ENCODE results near the gene ZC3H12D. TPM values are rescaled to one million over a fixed set of nuclear protein-coding genes. Genes with fewer than 3 reads are reported as not detected.

The ZC3H12D gene
- total RNA-seq, 1 experiment from 2014 or later = 0.57 TPM

DNA sequence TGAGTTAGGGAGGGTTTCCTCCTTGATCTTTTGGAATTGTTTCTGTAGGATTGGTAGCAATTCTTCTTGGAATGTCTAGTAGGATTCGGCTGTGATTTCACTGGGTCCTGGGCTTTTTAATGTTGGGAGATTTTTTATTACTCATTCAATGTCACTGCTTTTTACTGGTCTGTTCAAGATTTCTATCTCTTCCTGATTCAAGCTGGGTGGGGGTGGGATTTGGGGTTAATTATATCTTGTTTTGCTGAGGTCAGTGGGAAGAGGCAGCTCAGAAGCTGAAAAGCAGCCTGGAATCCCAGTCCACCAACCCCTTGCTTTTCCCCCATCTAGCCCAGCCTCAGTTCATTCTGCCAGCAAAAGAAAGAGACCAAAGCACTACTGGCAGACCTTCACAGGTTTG is 45.2 kb downstream of the ZC3H12D start:
- intact Hi-C loops (cut with micrococcal nuclease; ENCODE audit: unreplicated experiment) = no loop called here
- no peak overlapping the region for H3K4me3 ChIP-seq (ENCODE audit: low read depth, low read length)
- no TSS peak for BruUV-seq (replicated peaks)
- TF ChIP-seq CTCF (IDR thresholded peaks at IDR 0.05; ENCODE audit: insufficient read depth in 1 of 2, low read depth in 1 of 2, low read length in 1 of 2, severe bottlenecking in 1 of 2, unreplicated experiment in 1 of 2) = no peak
- CTCF ChIA-PET = no interaction called here
- POLR2A ChIA-PET = no interaction called here
- H3K4me3 Mint-ChIP-seq (ENCODE audit: unreplicated experiment) = no peak overlapping the region
- H3K27ac Mint-ChIP-seq (ENCODE audit: unreplicated experiment) = no peak overlapping the region
- H3K9me3 ChIP-seq = no peaks in the 10 kb centered on the region
- H3K36me3 Mint-ChIP-seq (ENCODE audit: insufficient read depth, unreplicated experiment) = no peaks in the 10 kb centered on the region
- peaks cover 8% of the 10 kb centered on the region; the same call in 1 of the 2 replicates for H3K4me1 ChIP-seq
- DNase-seq = no peak
- H3K9me3 Mint-ChIP-seq (ENCODE audit: unreplicated experiment) = no peaks in the 10 kb centered on the region
- H3K36me3 ChIP-seq (ENCODE audit: control insufficient read depth, insufficient read depth, low read length) = no peaks in the 10 kb centered on the region
- H3K4me1 Mint-ChIP-seq (ENCODE audit: low read depth, unreplicated experiment) = peaks cover 7% of the 10 kb centered on the region
- H3K27me3 Mint-ChIP-seq (ENCODE audit: insufficient read depth, unreplicated experiment) = no peaks in the 10 kb centered on the region
- H3K27me3 ChIP-seq (replicated peaks; ENCODE audit: control insufficient read depth, insufficient read depth, low read length) = no peaks in the 10 kb centered on the region

DNA sequence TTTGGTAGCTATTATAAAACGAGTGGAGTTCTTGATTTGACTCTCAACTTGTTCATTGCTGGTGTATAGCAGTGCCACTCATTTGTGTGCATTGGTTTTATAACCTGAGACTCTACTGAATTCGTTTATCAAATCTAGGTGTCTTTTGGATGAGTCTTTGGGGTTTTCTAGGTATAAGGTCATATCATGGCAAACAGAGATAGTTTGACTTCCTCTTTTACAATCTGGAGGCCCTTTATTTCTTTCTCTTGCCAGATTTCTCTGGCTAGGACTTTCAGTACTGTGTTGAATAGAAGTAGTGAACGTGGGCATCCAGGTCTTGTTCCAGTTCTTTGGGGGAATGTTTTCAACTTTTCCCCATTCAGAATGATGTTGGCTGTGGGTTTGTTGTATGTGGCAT is 46.0 kb downstream of the ZC3H12D start:
- ChIA-PET CTCF (no interaction called here), POLR2A (no interaction called here)
- Mint-ChIP-seq H3K4me3 (ENCODE audit: unreplicated experiment) (no peak overlapping the region), H3K9me3 (ENCODE audit: unreplicated experiment) (no peaks in the 10 kb centered on the region), H3K27ac (ENCODE audit: unreplicated experiment) (no peak overlapping the region), H3K36me3 (ENCODE audit: insufficient read depth, unreplicated experiment) (no peaks in the 10 kb centered on the region), H3K27me3 (ENCODE audit: insufficient read depth, unreplicated experiment) (no peaks in the 10 kb centered on the region), H3K4me1 (ENCODE audit: low read depth, unreplicated experiment) (peaks cover 7% of the 10 kb centered on the region)
- Histone ChIP-seq H3K36me3 (ENCODE audit: control insufficient read depth, insufficient read depth, low read length) (no peaks in the 10 kb centered on the region), H3K4me1 (peaks cover 8% of the 10 kb centered on the region; the same call in 1 of the 2 replicates), H3K9me3 (no peaks in the 10 kb centered on the region), H3K4me3 (ENCODE audit: low read depth, low read length) (no peak overlapping the region), H3K27me3 (replicated peaks; ENCODE audit: control insufficient read depth, insufficient read depth, low read length) (no peaks in the 10 kb centered on the region)
- no TSS peak for BruUV-seq (replicated peaks)
- DNase-seq = no peak
- TF ChIP-seq CTCF (IDR thresholded peaks at IDR 0.05; ENCODE audit: insufficient read depth in 1 of 2, low read depth in 1 of 2, low read length in 1 of 2, severe bottlenecking in 1 of 2, unreplicated experiment in 1 of 2) = no peak
- intact Hi-C loops (cut with micrococcal nuclease; ENCODE audit: unreplicated experiment) = no loop called here

GRCh38 chr6:149437212-149437611 is 47.6 kb downstream of the ZC3H12D start:
- Histone ChIP-seq H3K4me1 (peaks cover 8% of the 10 kb centered on the region; the same call in 1 of the 2 replicates), H3K27me3 (replicated peaks; ENCODE audit: control insufficient read depth, insufficient read depth, low read length) (no peaks in the 10 kb centered on the region), H3K36me3 (ENCODE audit: control insufficient read depth, insufficient read depth, low read length) (no peaks in the 10 kb centered on the region), H3K4me3 (ENCODE audit: low read depth, low read length) (no peak overlapping the region), H3K9me3 (no peaks in the 10 kb centered on the region)
- DNase-seq = no peak
- POLR2A ChIA-PET = no interaction called here
- CTCF ChIA-PET = no interaction called here
- no peak overlapping the region for H3K27ac Mint-ChIP-seq (ENCODE audit: unreplicated experiment)
- intact Hi-C loops (cut with micrococcal nuclease; ENCODE audit: unreplicated experiment) = no loop called here
- peaks cover 7% of the 10 kb centered on the region for H3K4me1 Mint-ChIP-seq (ENCODE audit: low read depth, unreplicated experiment)
- no peaks in the 10 kb centered on the region for H3K27me3 Mint-ChIP-seq (ENCODE audit: insufficient read depth, unreplicated experiment)
- H3K36me3 Mint-ChIP-seq (ENCODE audit: insufficient read depth, unreplicated experiment) = no peaks in the 10 kb centered on the region
- no peaks in the 10 kb centered on the region for H3K9me3 Mint-ChIP-seq (ENCODE audit: unreplicated experiment)
- no TSS peak for BruUV-seq (replicated peaks)
- no peak for TF ChIP-seq CTCF (IDR thresholded peaks at IDR 0.05; ENCODE audit: insufficient read depth in 1 of 2, low read depth in 1 of 2, low read length in 1 of 2, severe bottlenecking in 1 of 2, unreplicated experiment in 1 of 2)
- no peak overlapping the region for H3K4me3 Mint-ChIP-seq (ENCODE audit: unreplicated experiment)
